GM21390 (cell line): ENCODE measurements around the gene PTGES2.
"Not testable (repeated sequence)": the region's sequence is repeated elsewhere in the genome, so short reads cannot be mapped to it uniquely, and the experiment has no call there.

ENCODE experiments used
- ATAC-seq: cut with Tn5 transposase; IDR thresholded peaks from one replicate; pipeline ENCODE4 v1.9.1; 2021; ENCODE audit not compliant: unreplicated experiment

Gene PTGES2

DNA sequence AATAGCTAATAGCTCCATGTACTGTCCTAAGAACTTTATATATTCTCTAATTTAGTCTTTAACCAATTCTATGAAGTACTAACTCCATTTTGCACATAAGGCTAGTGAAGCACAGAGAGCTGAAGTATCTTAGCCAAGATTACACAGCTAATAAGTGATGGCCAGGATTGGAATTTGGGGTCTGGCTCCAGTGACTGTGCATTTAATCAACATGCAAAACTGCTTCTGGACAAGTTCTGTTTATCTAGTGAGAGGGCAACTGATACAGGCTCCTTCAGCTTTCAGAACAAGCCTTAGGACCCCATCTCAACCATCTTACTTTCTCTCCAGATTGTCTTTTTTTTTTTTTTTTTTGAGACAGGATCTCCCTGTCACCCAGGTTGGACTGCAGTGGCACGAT is 38.2 kb downstream of the PTGES2 start:
- no peak for ATAC-seq

DNA sequence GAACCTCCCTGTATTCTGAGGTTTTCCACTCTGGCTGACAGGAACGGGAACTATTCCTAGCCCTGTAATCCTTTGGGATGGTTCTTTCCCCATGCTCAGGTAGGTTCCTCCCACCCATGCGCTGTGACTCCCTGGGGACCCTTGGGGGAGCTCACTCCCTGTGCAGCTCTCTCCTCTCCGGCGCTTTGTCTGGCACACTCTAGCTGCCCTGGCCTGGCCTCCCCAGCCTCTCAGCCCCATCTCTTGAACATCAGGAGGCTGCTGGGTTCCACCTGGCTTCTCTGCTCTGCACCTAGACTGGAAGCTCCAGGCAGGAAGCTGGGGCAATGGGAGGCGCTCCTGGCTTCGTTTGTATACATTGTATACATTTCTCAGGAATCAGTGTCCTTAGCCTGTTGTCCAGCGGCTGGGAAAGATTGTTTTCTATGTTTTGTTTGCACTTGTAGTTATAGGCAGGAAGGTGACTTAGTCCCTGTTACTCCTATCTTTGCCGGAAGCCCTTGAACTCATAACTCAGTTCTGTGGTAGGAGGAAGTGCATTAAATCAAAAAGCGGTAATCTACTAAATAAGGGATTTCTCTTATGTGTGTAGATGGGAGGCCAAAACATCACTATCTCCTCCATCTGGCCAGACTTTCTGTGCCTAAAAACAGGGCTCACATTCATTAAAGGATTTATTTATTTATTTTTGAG is 39.1 kb downstream of the PTGES2 start:
- ATAC-seq = no peak

DNA sequence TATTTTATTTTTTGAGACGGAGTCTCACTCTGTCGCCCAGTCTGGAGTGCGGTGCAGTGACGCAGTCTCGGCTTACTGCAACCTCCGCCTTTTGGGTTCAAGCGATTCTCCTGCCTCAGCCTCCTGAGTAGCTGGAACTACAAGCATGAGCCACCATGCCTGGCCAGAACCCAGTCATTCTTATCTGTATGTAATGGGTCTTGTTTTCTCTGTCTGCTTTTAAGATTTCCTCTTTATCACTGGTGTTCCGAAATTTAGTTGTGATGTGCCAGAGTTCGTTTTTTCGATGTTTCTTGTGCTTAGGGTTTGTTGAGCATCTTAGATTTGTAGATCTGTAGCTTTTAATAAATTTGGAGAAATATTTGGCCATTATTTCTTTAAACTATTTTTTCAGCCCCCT is 40.3 kb downstream of the PTGES2 start:
- no peak for ATAC-seq

DNA sequence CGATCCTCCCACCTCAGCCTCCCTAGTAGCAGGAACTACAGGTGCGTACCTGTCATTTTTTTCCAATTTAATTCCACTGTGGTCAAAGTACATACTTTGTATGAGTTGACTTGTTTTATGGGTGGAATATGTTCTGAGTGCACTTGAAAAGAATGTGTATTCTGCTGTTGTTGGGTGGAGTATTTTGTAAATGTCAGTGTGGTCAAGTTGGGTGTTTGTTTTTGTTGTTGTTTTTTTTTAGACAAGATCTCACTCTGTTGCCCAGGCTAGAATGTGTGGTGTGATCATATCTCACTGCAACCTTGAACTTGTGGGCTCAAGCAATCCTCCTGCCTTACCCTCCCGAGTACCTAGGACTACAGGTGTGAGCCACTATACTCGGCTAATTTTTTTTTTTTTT is 41.6 kb downstream of the PTGES2 start:
- no peak for ATAC-seq

DNA sequence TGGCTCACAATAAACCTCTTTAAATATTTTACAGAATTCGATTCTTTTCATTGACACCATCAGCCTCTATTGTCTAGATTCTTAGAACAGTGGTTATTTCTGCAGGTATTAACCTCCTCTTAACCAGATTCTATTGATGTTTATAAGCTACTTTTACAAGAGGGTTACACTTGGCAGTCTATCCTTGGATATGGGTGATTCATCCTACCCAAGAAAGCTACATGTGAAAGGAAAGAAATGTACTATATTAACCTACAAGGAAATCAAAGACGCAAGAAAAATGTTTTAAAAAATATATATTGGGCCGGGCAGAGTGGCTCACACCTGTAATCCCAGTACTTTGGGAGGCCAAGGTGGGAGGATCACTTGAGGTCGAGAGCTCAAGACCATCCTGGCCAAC is 42.8 kb downstream of the PTGES2 start:
- ATAC-seq = no peak

DNA sequence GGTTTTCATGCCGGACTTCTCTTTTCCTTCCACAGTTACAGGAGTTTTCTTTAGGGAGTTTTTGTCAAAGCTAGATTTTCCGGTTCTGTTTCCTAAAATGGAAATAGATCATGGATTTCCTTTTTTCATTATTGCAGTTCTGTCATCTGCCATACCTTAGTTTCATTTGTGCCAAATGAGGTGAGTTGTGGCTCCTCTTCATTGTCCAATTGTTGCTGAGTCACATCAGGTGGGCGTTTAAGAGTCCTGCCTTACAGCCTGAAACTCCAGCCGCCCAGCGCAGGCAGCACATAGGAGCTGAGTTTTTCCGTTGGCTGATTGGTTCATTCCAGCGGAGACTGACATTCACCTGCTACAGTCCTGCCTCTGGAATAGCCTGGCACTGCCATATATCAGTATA is 45.4 kb downstream of the PTGES2 start:
- no peak for ATAC-seq

DNA sequence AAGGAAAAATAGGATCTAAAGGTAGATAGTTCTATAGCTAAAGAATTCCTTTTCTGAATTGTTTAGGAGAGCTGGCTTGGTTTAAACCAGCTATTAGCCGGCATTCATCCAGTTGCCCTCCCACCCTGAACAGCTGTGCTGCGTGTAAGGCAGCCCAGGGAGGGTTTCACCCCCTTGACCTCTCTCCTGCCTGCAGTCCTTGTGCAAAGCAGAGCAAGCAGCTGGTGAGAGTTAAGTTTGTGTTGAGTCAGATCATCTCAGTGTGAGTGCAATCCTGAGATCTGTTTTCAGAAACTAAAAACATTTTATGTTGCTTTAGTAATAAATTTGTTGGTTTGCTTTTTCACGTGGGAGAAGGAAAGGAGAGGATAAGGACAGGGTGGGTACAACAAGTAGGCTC is 46.5 kb downstream of the PTGES2 start:
- ATAC-seq = no peak

DNA sequence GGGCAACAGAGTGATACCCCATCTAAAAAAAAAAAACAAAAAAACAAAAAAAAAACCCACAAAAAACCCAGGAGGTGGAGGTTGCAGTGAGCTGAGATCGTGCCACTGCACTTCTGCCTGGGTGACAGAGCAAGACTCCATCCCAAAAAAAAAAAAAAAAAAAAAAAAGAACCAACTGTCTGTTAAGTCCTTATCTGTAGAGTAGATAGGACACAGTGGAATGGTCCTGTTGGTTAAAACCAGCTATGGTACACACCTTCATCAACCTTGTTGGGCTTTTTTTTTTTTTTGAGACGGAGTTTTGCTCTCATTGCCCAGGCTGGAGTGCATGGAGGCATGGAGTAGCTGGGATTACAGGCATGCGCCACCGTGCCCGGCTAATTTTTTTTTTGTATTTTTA is 47.3 kb downstream of the PTGES2 start:
- no peak for ATAC-seq

DNA sequence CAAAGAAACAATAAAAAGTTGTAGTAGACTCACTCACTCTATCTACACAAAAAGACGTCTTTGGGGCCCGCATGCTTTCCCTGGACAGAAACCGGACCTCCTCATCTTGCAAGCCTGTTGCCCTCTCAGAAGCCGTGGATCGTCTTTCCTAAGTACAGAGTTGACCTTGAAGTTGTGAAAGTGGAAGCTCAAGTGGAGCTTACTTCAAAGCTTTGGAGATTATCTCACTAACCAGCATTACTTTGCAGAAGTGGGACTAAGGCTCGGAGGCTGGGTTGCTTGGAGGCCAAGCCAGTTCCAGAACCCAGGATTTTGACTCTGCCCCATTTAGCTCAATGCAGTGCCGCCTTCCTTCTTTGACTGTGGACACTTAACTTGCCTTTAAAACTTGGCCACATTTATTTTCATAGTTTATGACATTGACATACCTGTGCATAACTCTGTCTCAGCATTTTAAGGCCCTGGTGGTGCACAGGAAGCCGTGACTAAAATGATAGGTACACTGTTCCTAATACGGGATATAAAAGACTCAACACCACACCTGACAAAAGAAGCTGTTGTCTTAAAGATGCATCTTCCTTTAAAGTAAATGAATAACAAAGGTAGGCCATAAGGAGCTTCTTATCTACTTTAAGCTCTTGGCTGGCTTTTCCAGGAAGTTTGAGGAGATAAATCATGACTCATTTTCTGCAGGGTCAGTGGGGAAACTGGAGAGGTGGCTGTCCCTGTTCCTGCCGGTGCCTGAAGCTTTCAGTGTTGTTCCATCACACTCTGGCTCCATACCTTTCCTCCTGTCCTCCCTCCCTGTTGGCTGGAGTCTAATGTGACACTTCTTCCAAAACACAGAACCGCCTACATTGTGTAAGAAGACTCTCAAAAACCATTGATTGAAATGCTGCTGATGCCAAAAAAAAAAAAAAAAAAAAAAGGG is 48.8 kb downstream of the PTGES2 start:
- no peak for ATAC-seq

DNA sequence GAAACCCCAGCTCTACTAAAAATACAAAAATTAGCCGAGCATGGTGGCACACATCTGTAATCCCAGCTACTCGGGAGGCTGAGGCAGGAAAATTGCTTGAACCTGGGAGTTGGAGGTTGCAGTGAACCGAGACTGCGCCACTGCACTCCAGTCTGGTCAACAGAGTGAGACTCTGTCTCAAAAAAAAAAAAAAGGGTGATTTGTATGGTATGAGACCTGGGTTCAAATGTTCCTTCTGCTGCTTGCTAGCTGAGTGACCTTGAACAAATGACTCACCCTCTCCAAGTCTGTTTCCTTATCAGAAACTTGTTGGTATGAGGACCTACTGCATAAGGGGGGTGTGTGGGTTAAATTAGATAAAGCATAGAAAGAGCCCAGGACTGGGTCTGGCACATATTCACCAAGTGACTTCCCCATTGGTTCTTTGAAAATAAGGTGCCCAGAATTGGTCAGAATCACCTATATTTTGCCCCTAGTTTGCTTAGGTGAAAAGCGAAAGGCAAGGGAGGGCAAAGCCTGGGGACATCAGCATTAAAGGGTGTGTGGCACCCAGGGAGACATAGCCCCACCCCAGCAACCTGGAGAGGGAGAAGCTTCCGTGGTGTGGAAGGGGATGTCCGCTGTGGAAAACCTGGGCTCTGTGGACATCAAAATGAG is 49.6 kb downstream of the PTGES2 start:
- ATAC-seq = no peak

DNA sequence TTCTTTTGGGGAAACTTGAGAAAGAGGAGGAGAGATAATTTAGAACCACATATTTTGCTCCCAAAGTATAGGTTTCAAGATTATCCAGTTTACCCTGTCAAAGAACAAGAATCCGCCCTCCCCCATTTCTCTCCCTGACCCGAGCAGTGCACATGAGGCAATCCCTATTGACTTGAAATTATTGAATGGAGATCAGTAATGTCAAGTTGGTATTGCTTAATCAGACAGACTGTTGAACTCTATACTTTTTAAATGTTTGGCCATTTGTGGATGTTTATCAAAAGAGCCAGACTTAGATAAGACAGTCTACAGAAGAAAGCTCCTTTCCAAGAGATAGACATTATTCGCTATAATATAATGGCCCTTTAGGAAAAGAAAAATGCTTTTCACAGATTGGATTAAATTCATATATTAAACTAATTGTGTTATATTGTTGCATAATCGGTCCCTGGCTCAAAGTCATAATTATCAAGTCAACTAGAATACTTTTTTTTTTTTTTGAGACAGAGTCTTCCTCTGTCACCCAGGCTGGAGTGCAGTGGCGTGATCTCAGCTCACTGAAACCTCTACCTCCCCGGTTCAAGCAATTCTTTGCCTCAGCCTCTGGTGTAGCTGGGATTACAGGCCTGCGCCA is 54.2 kb downstream of the PTGES2 start:
- ATAC-seq = no peak

DNA sequence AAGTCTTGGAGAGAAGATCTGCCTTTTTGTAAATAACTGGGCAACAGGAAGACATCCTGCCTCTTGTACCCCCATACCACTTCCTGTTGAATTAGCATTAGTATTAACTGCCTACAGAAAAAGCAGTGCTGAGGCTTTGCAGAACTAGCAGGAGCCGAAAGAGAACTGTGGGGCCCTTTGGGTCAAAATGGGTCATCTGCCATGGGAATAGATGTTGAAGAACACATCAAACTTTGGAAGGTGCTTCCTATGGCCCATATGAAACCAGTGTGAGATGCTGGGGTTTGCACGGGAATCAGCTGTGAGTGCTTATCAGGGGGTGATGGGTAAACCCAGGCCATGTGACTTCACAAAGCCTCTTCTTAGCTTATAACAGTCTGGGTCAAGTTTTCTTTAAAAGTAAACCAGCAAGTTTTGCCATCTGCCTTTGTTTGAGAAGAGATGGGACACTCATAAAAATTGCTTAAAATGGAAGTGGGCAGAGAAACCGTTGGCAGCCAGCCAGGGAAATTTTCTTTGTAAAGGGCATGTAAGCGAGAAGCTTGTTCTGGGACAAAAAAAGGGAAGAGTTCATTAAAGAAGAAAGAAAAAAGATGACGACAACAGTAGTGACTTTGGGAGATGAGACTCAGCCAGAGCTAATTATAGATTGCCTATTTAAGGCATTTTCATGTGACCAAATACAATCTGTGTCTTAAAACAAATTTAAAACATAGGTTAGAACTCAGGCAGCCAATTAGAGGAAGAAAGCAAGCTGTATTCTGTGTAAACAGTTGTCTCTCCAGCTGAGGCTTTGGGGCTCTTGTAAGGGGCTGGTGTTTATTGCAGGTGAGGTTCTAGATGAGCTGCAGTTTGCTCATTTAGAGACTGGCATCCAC is 55.1 kb downstream of the PTGES2 start:
- no peak for ATAC-seq

DNA sequence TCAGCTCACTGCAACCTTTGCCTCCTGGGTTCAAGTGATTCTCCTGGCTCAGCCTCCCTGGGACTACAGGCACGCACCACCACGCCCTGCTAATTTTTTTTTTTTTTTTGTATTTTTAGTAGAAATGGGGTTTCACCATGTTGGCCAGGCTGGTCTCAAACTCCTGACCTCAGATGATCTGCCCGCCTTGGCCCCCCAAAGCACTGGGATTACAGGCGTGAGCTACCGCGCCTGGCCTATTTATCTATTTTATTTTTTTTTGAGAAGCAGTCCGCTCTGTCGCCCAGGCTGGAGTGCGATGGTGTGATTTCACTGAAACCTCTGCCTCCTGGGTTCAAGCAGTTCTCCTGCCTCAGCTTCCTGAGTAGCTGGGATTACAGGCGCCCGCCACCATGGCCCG is 56.1 kb downstream of the PTGES2 start:
- not testable (repeated sequence) for ATAC-seq

DNA sequence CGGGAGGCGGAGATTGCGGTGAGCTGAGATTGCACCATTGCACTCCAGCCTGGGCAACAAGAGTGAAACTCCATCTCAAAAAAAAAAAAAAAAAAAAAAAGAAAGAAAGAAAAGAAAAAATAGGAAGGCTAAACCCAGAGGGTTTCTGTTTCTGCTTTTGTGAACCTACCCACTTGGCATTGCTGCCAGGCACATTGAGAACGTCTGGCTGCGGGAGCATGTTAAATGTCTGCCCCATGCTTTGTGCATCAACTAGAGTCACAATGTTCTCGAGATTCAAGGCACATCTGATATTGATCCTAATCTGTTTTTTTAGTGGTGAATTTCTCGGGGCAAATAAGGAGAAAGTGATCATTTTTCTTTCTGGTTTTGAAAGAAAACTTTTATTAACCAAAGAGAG is 56.7 kb downstream of the PTGES2 start:
- no peak for ATAC-seq
